DOHH2 (cell line): ENCODE data around the gene RRM1.

ENCODE experiments used
- H3F3A ChIP-seq: fragments of 200-600 bp; sonication (generic), shearing (Covaris generic); 2 replicates; pipeline ENCODE4 v1.6.0; 2016; ENCODE audit warnings: antibody characterized with exemption, mild to moderate bottlenecking; ENCODE audit not compliant: control insufficient read depth, insufficient read depth
- H3K27ac ChIP-seq: fragments of 200-600 bp; sonication (generic); 2 replicates; pipeline ENCODE4 v1.5.1; 2014; ENCODE audit warnings: low read depth, mild to moderate bottlenecking, low read length, moderate library complexity
- H3K27me3 ChIP-seq: fragments of 200-600 bp; sonication (generic); 2 replicates; pipeline ENCODE4 v1.6.1; 2014; ENCODE audit warnings: mild to moderate bottlenecking, low read length, mixed read lengths; ENCODE audit not compliant: control insufficient read depth
- H3K36me3 ChIP-seq: fragments of 200-600 bp; sonication (generic); 2 replicates; pipeline ENCODE4 v1.6.1; 2014; ENCODE audit warnings: mild to moderate bottlenecking, low read length, moderate library complexity, mixed read lengths; ENCODE audit not compliant: control insufficient read depth
- H3K4me1 ChIP-seq: fragments of 200-600 bp; sonication (generic); 2 replicates; pipeline ENCODE4 v1.6.1; 2014; ENCODE audit warnings: mild to moderate bottlenecking, low read length, mixed read lengths; ENCODE audit not compliant: control insufficient read depth
- H3K4me2 ChIP-seq: fragments of 200-600 bp; sonication (generic); 2 replicates; pipeline ENCODE4 v1.6.0; 2014; ENCODE audit warnings: mild to moderate bottlenecking, low read length, moderate library complexity
- H3K4me3 ChIP-seq: fragments of 200-600 bp; sonication (generic); 2 replicates; pipeline ENCODE4 v1.5.1; 2014; ENCODE audit warnings: mild to moderate bottlenecking, low read length, mixed read lengths
- H3K79me2 ChIP-seq: fragments of 200-600 bp; sonication (generic); 2 replicates; pipeline ENCODE4 v1.6.1; 2014; ENCODE audit warnings: mild to moderate bottlenecking, low read length, mixed read lengths; ENCODE audit not compliant: control insufficient read depth
- H3K9me2 ChIP-seq: fragments of 200-600 bp; sonication (generic); replicated peaks from 2 replicates; pipeline ENCODE4 v1.6.1; 2014; ENCODE audit warnings: mild to moderate bottlenecking, low read length, mixed read lengths; ENCODE audit not compliant: control insufficient read depth
- H3K9me3 ChIP-seq: fragments of 200-600 bp; sonication (generic); 2 replicates; pipeline ENCODE4 v1.6.1; 2014; ENCODE audit warnings: antibody characterized with exemption, low read length, mixed read lengths; ENCODE audit not compliant: control insufficient read depth, insufficient read depth
- H4K20me1 ChIP-seq: fragments of 200-600 bp; sonication (generic); 2 replicates; pipeline ENCODE4 v1.6.0; 2014; ENCODE audit warnings: low read depth, mild to moderate bottlenecking, antibody characterized with exemption, low read length, moderate library complexity; ENCODE audit not compliant: control insufficient read depth, insufficient read depth
- EZH2phosphoT487 ChIP-seq: fragments of 200-600 bp; sonication (generic); IDR thresholded peaks from 2 replicates; pipeline ENCODE4 v1.6.1; 2017; ENCODE audit warnings: borderline replicate concordance, mild to moderate bottlenecking, antibody characterized with exemption, low read length, moderate library complexity, mixed read lengths
- TF ChIP-seq, protein P1 (sequence below): fragments of 200-600 bp; sonication (generic); IDR thresholded peaks from one replicate; pipeline ENCODE4 v1.5.1; 2014; ENCODE audit warnings: antibody characterized with exemption, mild to moderate bottlenecking, low read depth, low read length; ENCODE audit not compliant: poor library complexity, severe bottlenecking

Gene RRM1

GRCh38 chr11:4071325-4071724 lies 23.3 kb upstream of the RRM1 start:
- H3F3A ChIP-seq: no peaks in the 10 kb centered on the region; the same call in 1 of the 2 replicates
- H3K4me2 ChIP-seq: no peak overlapping the region
- no peaks in the 10 kb centered on the region for H3K79me2 ChIP-seq
- TF ChIP-seq, protein P1, sequence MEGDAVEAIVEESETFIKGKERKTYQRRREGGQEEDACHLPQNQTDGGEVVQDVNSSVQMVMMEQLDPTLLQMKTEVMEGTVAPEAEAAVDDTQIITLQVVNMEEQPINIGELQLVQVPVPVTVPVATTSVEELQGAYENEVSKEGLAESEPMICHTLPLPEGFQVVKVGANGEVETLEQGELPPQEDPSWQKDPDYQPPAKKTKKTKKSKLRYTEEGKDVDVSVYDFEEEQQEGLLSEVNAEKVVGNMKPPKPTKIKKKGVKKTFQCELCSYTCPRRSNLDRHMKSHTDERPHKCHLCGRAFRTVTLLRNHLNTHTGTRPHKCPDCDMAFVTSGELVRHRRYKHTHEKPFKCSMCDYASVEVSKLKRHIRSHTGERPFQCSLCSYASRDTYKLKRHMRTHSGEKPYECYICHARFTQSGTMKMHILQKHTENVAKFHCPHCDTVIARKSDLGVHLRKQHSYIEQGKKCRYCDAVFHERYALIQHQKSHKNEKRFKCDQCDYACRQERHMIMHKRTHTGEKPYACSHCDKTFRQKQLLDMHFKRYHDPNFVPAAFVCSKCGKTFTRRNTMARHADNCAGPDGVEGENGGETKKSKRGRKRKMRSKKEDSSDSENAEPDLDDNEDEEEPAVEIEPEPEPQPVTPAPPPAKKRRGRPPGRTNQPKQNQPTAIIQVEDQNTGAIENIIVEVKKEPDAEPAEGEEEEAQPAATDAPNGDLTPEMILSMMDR: no peak
- no peak for TF ChIP-seq EZH2phosphoT487
- H3K4me3 ChIP-seq: no peak overlapping the region
- H3K4me1 ChIP-seq: 0 out of 2 replicates have a peak, but pooled peaks cover 3% of the 10 kb centered on the region
- H3K9me3 ChIP-seq: no peaks in the 10 kb centered on the region
- H3K9me2 ChIP-seq: no peaks in the 10 kb centered on the region
- no peaks in the 10 kb centered on the region for H3K27me3 ChIP-seq
- no peak overlapping the region for H3K27ac ChIP-seq
- no peaks in the 10 kb centered on the region for H3K36me3 ChIP-seq
- H4K20me1 ChIP-seq: no peaks in the 10 kb centered on the region

DNA sequence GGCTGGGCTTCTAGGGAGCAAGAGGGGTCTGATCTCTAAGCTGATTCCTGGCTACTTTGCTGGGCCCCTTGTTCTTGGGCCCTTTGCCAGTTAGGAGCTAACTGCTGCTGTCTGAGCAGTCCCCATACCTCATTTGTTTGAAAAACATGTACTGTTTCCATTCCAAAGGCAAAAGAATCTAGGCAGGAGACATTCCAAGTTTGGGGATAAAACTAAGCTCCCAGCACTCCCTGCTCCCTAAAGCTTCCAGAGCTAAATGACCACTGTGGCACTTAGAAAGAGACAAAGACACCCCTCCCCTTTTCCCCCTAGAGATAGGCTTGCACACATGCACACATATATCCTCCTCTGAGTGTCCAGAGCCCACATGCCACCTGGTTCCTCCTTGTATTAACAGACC lies 22.7 kb upstream of the RRM1 start:
- Histone ChIP-seq H3K9me2 (no peaks in the 10 kb centered on the region), H3K27me3 (no peaks in the 10 kb centered on the region), H3K79me2 (no peaks in the 10 kb centered on the region), H3K4me3 (no peak overlapping the region), H3K36me3 (no peaks in the 10 kb centered on the region), H3K27ac (no peak overlapping the region), H4K20me1 (no peaks in the 10 kb centered on the region), H3K4me2 (no peak overlapping the region), H3K9me3 (no peaks in the 10 kb centered on the region), H3K4me1 (0 out of 2 replicates have a peak, but pooled peaks cover 3% of the 10 kb centered on the region), H3F3A (no peaks in the 10 kb centered on the region; the same call in 1 of the 2 replicates)
- TF ChIP-seq EZH2phosphoT487: no peak
- TF ChIP-seq, protein P1: no peak

DNA sequence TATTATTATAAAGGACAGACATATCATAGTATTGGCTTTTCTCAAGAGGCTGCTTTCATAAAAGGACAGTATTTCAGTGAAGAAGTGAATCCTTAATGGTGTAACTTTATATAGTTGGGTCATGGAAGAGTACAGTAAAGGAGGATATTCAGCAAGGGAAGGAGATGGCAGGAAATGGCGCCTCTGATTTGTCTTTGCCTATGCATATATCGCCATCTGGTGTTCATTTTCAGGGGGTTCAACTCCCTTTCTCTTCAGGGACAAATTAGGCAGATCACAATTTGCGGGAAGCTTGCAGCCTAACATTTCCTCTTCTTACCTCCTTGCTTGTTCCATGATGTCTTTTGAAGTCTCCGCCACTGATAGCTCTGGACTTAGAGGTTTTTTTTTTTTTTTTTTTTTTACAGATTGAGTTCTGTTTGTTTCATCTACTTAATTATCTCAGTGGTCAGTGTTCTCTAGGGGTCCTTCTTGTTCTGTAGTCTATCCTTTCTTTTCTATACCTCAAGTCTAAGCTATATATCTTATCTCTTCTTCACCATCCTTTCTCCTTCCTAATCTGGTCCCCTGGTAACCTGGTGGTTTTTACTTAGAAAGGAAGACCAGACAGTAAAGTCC lies 21.8 kb upstream of the RRM1 start:
- no peak overlapping the region for H3K4me3 ChIP-seq
- no peaks in the 10 kb centered on the region for H3K36me3 ChIP-seq
- H3K27me3 ChIP-seq: no peaks in the 10 kb centered on the region
- H3K4me1 ChIP-seq: 0 out of 2 replicates have a peak, but pooled peaks cover 3% of the 10 kb centered on the region
- H3K4me2 ChIP-seq: no peak overlapping the region
- H3K79me2 ChIP-seq: no peaks in the 10 kb centered on the region
- no peak for TF ChIP-seq EZH2phosphoT487
- TF ChIP-seq, protein P1: peak; percentile 83
- no peaks in the 10 kb centered on the region for H3K9me3 ChIP-seq
- H3K9me2 ChIP-seq: no peaks in the 10 kb centered on the region
- H3F3A ChIP-seq: no peaks in the 10 kb centered on the region; the same call in 1 of the 2 replicates
- H3K27ac ChIP-seq: no peak overlapping the region
- no peaks in the 10 kb centered on the region for H4K20me1 ChIP-seq
